Natural killer cell treated with Interleukin-12 subunit alpha and Interleukin-12 subunit beta and Interleukin-15 and Interleukin-18, amount 100 ng/mL, for 72 hours (primary cell): ENCODE results near the gene IL19. TPM values are rescaled to one million over a fixed set of nuclear protein-coding genes. Genes with fewer than 3 reads are reported as not detected.
"Not testable (repeated sequence)": the region's sequence is repeated elsewhere in the genome, so short reads cannot be mapped to it uniquely, and the experiment has no call there.

ENCODE experiments used
- ATAC-seq, 2 donors: fragments of 150-1000 bp; cut with Tn5 transposase in 1 of 2; sonication (Bioruptor Pico), chemical (Tn5 transposase) in 1 of 2; 2 replicates each; pipeline ENCODE4 v1.10.0; 2021
- DNase-seq: peaks from one replicate; pipeline ENCODE4 v3.0.0; 2022; ENCODE audit warnings: low spot score
- H3K27ac Mint-ChIP-seq, 2 donors: 1 replicate in 1 of 2; 2 replicates in 1 of 2; pipeline ENCODE4 v1.8.0; 2022; ENCODE audit warnings: mixed read lengths in 2 of 2, mild to moderate bottlenecking in 1 of 2, moderate library complexity in 1 of 2
- H3K27me3 Mint-ChIP-seq, 2 donors: 1 replicate in 1 of 2; 2 replicates in 1 of 2; pipeline ENCODE4 v1.8.0; 2022; ENCODE audit warnings: mixed read lengths in 2 of 2
- H3K36me3 Mint-ChIP-seq: one replicate; pipeline ENCODE4 v1.8.0; 2022; ENCODE audit warnings: mixed read lengths
- H3K4me1 Mint-ChIP-seq, 2 donors: 1 replicate in 1 of 2; 2 replicates in 1 of 2; pipeline ENCODE4 v1.8.0; 2022; ENCODE audit warnings: low read depth in 2 of 2, mixed read lengths in 2 of 2, mild to moderate bottlenecking in 1 of 2
- H3K4me3 Mint-ChIP-seq: one replicate; pipeline ENCODE4 v1.8.0; 2022; ENCODE audit warnings: mixed read lengths
- H3K9me3 Mint-ChIP-seq: 2 replicates; pipeline ENCODE4 v1.8.0; 2022; ENCODE audit warnings: mixed read lengths
- total RNA-seq, 2 donors: library from RNA; stranded (reverse); gene quantifications; one replicate each; pipeline ENCODE4 v1.2.3, GENCODE V29; 2022

IL19 gene
- total RNA-seq, 2 donors from 2014 or later: not detected

DNA sequence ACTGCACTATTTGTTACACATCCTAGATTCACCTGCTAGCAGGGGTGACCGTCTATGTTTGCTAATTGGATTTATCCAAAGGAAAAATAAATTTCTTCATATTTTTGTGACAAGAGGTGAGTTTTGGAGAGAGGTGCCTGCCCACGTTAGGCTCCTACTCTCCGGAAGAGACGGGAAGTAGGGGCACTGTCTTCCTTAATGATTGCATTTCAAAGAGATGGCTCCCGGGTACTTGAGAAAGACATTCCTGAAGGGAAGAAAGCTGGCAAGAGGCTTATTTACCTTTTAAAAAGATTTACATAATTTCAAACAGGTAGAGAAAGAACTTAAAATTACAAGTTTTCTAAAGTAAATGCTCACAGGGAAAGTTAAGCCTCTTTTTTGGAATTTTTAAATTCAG is 18.7 kb upstream of the IL19 start:
- DNase-seq (no peak), ATAC-seq (no peak)
- H3K27me3 Mint-ChIP-seq: peaks cover 26 to 36% of the 10 kb centered on the region in 2 donors
- no peaks in the 10 kb centered on the region for H3K9me3 Mint-ChIP-seq
- H3K4me1 Mint-ChIP-seq: peaks cover 28 to 37% of the 10 kb centered on the region in 2 donors
- peaks cover 7% of the 10 kb centered on the region for H3K36me3 Mint-ChIP-seq
- no peak overlapping the region for H3K27ac Mint-ChIP-seq
- H3K4me3 Mint-ChIP-seq: no peak overlapping the region

DNA sequence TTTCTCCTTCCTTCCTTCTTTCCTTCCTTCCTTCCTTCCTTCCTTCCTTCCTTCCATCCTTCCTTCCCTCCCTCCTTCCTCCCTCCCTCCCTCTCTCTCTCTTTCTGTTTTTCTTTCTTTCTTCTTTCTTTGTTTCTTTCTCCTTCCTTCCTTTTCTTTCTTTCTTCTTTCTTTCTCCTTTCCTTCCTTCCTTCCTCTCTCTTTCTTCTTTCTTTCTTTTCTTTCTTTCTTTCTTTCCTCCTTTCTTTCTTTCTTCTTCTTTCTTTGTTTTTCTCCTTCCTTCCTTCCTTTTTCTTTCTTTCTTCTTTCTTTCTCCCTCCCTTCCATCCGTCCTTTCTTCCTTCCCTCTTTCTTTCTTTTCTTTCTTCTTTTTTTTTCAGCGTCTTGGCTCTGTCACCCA is 18.1 kb upstream of the IL19 start:
- Mint-ChIP-seq H3K4me3 (no peak overlapping the region), H3K9me3 (no peaks in the 10 kb centered on the region), H3K27ac (peak overlapping the region; percentile 12 to 35), H3K36me3 (peaks cover 7% of the 10 kb centered on the region), H3K4me1 (peaks cover 28 to 37% of the 10 kb centered on the region in 2 donors), H3K27me3 (peaks cover 26 to 34% of the 10 kb centered on the region in 2 donors)
- DNase-seq (no peak), ATAC-seq (no peak)

GRCh38 chr1:206753141-206753540 is 17.4 kb upstream of the IL19 start:
- DNase-seq (no peak), ATAC-seq (peak in 1 of 2 donors; percentile 60)
- H3K4me1 Mint-ChIP-seq: peaks cover 26 to 34% of the 10 kb centered on the region in 2 donors
- H3K27me3 Mint-ChIP-seq: peaks cover 26 to 34% of the 10 kb centered on the region in 2 donors
- no peak overlapping the region for H3K4me3 Mint-ChIP-seq
- no peaks in the 10 kb centered on the region for H3K9me3 Mint-ChIP-seq
- peak overlapping the region; percentile 12 to 35 for H3K27ac Mint-ChIP-seq
- peaks cover 7% of the 10 kb centered on the region for H3K36me3 Mint-ChIP-seq

DNA sequence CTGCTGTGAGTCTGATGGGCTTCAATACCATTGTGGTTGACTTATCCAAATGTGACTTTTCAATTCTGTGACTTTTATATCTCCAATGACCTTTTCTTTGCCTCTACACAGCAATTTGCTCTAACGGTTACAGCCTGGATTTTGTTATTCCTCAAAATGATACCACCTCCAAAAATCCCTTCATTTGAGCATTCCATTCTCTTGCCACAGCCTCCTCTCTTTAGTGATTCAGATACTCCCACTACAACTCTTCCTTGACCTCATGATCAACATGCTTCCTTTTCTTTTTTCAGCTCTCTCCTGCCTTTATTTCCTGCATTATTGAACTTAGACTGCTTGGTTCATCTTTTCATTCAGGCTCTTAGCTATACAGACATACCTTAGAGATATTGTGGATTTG is 16.6 kb upstream of the IL19 start:
- ATAC-seq (no peak), DNase-seq (no peak)
- Mint-ChIP-seq H3K27ac (peak overlapping the region in 1 of 2 donors; percentile 6), H3K4me3 (no peak overlapping the region), H3K36me3 (peaks cover 7% of the 10 kb centered on the region), H3K27me3 (peaks cover 26 to 28% of the 10 kb centered on the region in 2 donors), H3K9me3 (no peaks in the 10 kb centered on the region), H3K4me1 (peaks cover 20 to 27% of the 10 kb centered on the region in 2 donors)

DNA sequence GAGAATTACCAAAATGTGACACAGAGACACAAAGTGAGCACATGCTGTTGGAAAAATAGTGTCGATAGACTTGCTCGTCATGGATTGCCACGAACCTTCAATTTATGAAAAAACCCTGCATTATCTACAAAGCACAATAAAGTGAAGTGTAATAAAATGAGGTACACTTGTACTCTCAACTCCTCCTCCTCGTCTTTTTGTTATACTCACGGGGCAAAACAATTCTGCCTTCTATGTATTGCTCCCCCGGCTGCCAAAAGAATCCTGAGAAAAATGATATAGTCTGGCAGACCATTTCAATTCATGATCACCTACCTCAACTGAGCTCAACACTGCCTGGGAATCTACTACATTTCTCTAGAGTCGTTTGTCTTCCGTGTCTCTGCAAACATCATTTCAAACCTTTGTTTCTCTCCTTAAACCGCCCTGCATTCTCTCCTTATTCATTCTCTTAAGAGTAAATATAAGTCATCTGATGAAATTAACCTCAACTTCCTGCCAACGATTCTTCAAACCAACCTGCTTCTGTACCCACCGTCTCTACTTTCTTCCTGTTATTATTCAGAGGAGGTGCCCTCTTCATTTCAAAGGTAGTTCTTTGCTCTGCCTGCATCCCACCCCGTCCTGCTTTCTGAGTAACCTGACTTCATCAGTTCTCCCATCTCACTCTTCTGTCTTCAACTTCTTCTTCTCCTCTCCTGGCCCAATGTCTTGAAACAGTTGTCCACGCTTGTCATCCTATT is 12.9 kb upstream of the IL19 start:
- Mint-ChIP-seq H3K27ac (no peak overlapping the region), H3K36me3 (peaks cover 7% of the 10 kb centered on the region), H3K9me3 (no peaks in the 10 kb centered on the region), H3K4me3 (no peak overlapping the region), H3K27me3 (peaks cover 19 to 21% of the 10 kb centered on the region in 2 donors), H3K4me1 (peaks cover 17 to 22% of the 10 kb centered on the region in 2 donors)
- peak; percentile 70 to 84 for ATAC-seq
- no peak for DNase-seq

DNA sequence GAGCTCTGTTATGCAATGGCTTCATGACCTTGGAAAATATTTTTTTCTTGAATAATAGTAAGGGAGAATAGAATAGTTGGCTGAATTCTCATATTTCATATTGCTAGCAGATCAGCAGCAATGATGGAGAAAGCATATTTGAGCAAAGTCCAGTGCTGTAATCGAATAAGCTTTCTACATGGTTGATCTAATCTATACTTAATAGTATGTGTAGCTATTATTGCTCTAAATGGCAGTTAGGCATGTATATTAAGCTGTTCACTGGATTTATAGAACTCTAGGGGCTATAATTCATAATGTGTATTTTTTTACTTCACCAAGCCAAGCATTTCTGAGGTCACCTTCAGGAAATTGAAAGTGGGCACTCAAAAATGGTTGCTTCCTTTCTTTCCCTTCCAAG is 10.0 kb upstream of the IL19 start:
- Mint-ChIP-seq H3K36me3 (peaks cover 14% of the 10 kb centered on the region), H3K27me3 (peaks cover 9 to 10% of the 10 kb centered on the region in 2 donors), H3K9me3 (no peaks in the 10 kb centered on the region), H3K4me1 (peaks cover 20 to 32% of the 10 kb centered on the region in 2 donors), H3K4me3 (no peak overlapping the region), H3K27ac (peak overlapping the region in 1 of 2 donors; percentile 24)
- ATAC-seq: no peak
- DNase-seq: no peak

GRCh38 chr1:206761159-206761768 is 9.3 kb upstream of the IL19 start:
- ATAC-seq (no peak), DNase-seq (no peak)
- no peak overlapping the region for H3K4me3 Mint-ChIP-seq
- H3K4me1 Mint-ChIP-seq: peaks cover 26 to 37% of the 10 kb centered on the region in 2 donors
- peaks cover 6 to 10% of the 10 kb centered on the region in 2 donors for H3K27me3 Mint-ChIP-seq
- peaks cover 14% of the 10 kb centered on the region for H3K36me3 Mint-ChIP-seq
- peak overlapping the region in 1 of 2 donors; percentile 24 for H3K27ac Mint-ChIP-seq
- no peaks in the 10 kb centered on the region for H3K9me3 Mint-ChIP-seq

- H3K4me1 Mint-ChIP-seq: peaks cover 34 to 46% of the 10 kb centered on the region in 2 donors
- peaks cover 14% of the 10 kb centered on the region for H3K36me3 Mint-ChIP-seq
- not testable (repeated sequence) for H3K27me3 Mint-ChIP-seq
These were observed 7.7 kb upstream of the IL19 start for GRCh38 chr1:206762741-206763364.

DNA sequence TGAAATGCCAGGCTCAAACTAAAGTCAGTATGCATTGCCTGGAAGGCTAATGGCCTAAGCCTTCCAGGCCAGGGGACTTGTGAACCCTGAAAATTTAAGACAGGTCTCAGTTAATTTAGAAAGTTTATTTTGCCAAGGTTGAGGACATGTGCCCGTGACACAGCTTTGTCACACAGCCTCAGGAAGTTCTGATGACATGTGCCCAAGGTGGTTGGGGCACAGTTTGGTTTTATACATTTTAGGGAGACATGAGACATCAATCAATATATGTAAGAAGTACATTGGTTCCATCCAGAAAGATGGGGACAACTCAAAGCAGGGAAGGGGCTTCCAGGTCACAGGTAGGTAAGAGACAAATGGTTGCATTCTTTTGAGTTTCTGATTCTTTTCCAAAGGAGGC is 4.8 kb upstream of the IL19 start:
- Mint-ChIP-seq H3K27ac (peak overlapping the region; percentile 74 to 75), H3K4me3 (peak overlapping the region; percentile 80), H3K36me3 (peaks cover 14% of the 10 kb centered on the region), H3K4me1 (peaks cover 61 to 75% of the 10 kb centered on the region in 2 donors)
- not testable (repeated sequence) for H3K9me3 Mint-ChIP-seq, DNase-seq, H3K27me3 Mint-ChIP-seq, ATAC-seq

More at GRCh38 chr1:206762741-206763364, 7.7 kb upstream of the IL19 start:
- H3K9me3 Mint-ChIP-seq, H3K4me3 Mint-ChIP-seq, DNase-seq, ATAC-seq: not testable (repeated sequence)
- peak overlapping the region; percentile 38 to 74 for H3K27ac Mint-ChIP-seq

DNA sequence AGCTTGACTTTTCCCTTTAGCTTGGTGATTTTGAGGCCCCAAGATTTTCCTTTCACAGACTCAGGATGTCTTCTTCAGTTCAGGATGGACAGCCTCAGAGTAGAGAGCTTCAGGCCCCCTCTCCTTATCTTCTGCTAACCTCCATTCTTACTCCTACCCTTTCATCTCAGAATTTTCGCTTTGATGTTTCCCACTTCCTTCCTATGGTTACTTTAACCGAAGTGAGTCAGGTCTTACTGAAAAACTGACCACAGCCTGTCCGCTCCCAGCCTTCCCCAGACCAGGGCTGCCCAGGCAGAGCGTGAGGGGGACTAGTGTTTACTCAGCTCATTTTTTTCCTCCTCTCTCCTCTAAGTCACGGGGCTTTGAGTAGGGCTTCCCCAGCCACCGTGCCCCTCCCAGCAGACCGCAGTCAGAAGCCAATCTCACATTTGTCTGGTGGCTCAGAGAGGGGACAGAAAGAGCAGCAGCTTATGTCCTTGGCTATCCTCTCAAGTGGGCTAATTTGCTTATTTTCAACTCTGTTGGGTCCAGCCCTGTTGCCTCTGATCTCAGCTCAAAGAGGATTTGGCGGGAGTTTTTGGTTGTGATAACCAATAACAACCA is 4.2 kb upstream of the IL19 start:
- H3K36me3 Mint-ChIP-seq: peaks cover 14% of the 10 kb centered on the region
- peaks cover 6 to 10% of the 10 kb centered on the region in 2 donors for H3K27me3 Mint-ChIP-seq
- peak; percentile 95 for DNase-seq
- H3K9me3 Mint-ChIP-seq: no peaks in the 10 kb centered on the region
- peaks cover 67 to 81% of the 10 kb centered on the region in 2 donors for H3K4me1 Mint-ChIP-seq
- ATAC-seq: peak; percentile 91
- H3K4me3 Mint-ChIP-seq: peak overlapping the region; percentile 80
- H3K27ac Mint-ChIP-seq: peak overlapping the region; percentile 74 to 75

- Mint-ChIP-seq H3K27ac (peak overlapping the region; percentile 44 to 55), H3K27me3 (peaks cover 10 to 16% of the 10 kb centered on the region in 2 donors), H3K4me1 (peaks cover 79 to 94% of the 10 kb centered on the region in 2 donors), H3K9me3 (no peaks in the 10 kb centered on the region), H3K36me3 (peaks cover 8% of the 10 kb centered on the region), H3K4me3 (peak overlapping the region; percentile 66)
- DNase-seq (peak; percentile 74), ATAC-seq (peak; percentile 43 to 71)
These were observed 1.9 kb upstream of the IL19 start for GRCh38 chr1:206768472-206769303.

GRCh38 chr1:206769304-206769731 is 1.3 kb upstream of the IL19 start:
- H3K4me3 Mint-ChIP-seq: peak overlapping the region; percentile 66
- peak overlapping the region; percentile 44 to 55 for H3K27ac Mint-ChIP-seq
- peaks cover 76 to 88% of the 10 kb centered on the region in 2 donors for H3K4me1 Mint-ChIP-seq
- DNase-seq (peak; percentile 93), ATAC-seq (peak; percentile 86)
- peaks cover 3% of the 10 kb centered on the region for H3K36me3 Mint-ChIP-seq
- peaks cover 9 to 19% of the 10 kb centered on the region in 2 donors for H3K27me3 Mint-ChIP-seq
- H3K9me3 Mint-ChIP-seq: no peaks in the 10 kb centered on the region

DNA sequence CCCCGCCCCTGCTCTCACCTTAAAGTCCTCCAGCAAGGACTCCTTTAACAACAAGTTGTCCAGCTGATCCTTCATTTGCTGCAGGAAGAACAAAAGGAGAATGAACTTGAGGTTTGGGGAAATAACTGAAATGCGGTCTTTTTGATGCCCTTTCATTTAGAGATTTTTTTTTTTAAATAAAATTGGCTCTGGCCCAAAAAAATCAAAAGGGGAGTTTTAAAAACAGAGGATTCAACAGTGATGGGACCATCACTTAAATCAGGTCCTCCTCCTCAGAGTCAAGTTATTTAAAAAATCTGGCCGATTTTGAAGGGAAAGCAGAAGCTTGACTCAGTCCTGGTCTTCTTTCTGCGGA is 742 bp downstream of the IL19 start:
- peaks cover 68 to 69% of the 10 kb centered on the region in 2 donors for H3K4me1 Mint-ChIP-seq
- peak overlapping the region; percentile 29 for H3K4me3 Mint-ChIP-seq
- H3K9me3 Mint-ChIP-seq: no peaks in the 10 kb centered on the region
- H3K36me3 Mint-ChIP-seq: no peaks in the 10 kb centered on the region
- H3K27ac Mint-ChIP-seq: peak overlapping the region in 1 of 2 donors; percentile 44
- peaks cover 9 to 28% of the 10 kb centered on the region in 2 donors for H3K27me3 Mint-ChIP-seq
- ATAC-seq (no peak), DNase-seq (no peak)
